Liver (tissue), 9 donors: Measurements from ENCODE around the gene TBC1D7. TPM values are rescaled to one million over a fixed set of nuclear protein-coding genes. Genes with fewer than 3 reads are reported as not detected.

ENCODE experiments used
- DNase-seq: peaks from one replicate; pipeline ENCODE4 v3.0.0-alpha.2; 2017; ENCODE audit warnings: low spot score
- H3K27ac ChIP-seq, 2 donors: one replicate each; pipeline ENCODE4 v1.7.0; 2013; ENCODE audit warnings: inconsistent platforms in 2 of 2, low read length in 2 of 2, control low read depth in 1 of 2, low read depth in 1 of 2, mild to moderate bottlenecking in 1 of 2
- H3K27me3 ChIP-seq, 4 donors: one replicate each; pipeline versions ENCODE4 v1.6.1 to v1.7.0; 2013; ENCODE audit warnings: low read length in 3 of 4, inconsistent platforms in 1 of 4, mild to moderate bottlenecking in 1 of 4, moderate library complexity in 1 of 4; ENCODE audit not compliant: control insufficient read depth in 4 of 4, insufficient read depth in 4 of 4
- H3K36me3 ChIP-seq, 4 donors: one replicate each; pipeline versions ENCODE4 v1.6.1 to v1.7.0; 2013; ENCODE audit warnings: low read length in 3 of 4, mild to moderate bottlenecking in 3 of 4, low read depth in 1 of 4, moderate library complexity in 1 of 4; ENCODE audit not compliant: control insufficient read depth in 4 of 4, insufficient read depth in 3 of 4
- H3K4me1 ChIP-seq, 4 donors: one replicate each; pipeline versions ENCODE4 v1.6.1 to v1.7.0; 2013; ENCODE audit warnings: low read length in 3 of 4, mild to moderate bottlenecking in 3 of 4, moderate library complexity in 1 of 4; ENCODE audit not compliant: control insufficient read depth in 4 of 4, insufficient read depth in 4 of 4
- H3K4me3 ChIP-seq, 3 donors: one replicate each; pipeline versions ENCODE4 v1.6.1 to v1.7.0; 2013; ENCODE audit warnings: low read length in 3 of 3, control low read depth in 1 of 3, low read depth in 1 of 3, mild to moderate bottlenecking in 1 of 3
- H3K9ac ChIP-seq, 2 donors: one replicate each; pipeline ENCODE4 v1.7.0; 2013; ENCODE audit warnings: low read length in 2 of 2, mild to moderate bottlenecking in 2 of 2, moderate library complexity in 2 of 2, control low read depth in 1 of 2, low read depth in 1 of 2
- H3K9me3 ChIP-seq, 4 donors: one replicate each; pipeline versions ENCODE4 v1.6.1 to v1.7.0; 2013; ENCODE audit warnings: low read length in 3 of 4; ENCODE audit not compliant: control insufficient read depth in 4 of 4
- EGR1 ChIP-seq, 2 donors: IDR thresholded peaks; 2 replicates each; pipeline ENCODE4 v1.6.1; 2016 to 2018; ENCODE audit warnings: antibody characterized with exemption in 2 of 2, low read depth in 2 of 2
- HNF4A ChIP-seq, 2 donors: conservative IDR thresholded peaks; 2 replicates each; pipeline ENCODE4 v1.6.1; 2016; ENCODE audit warnings: antibody characterized with exemption in 2 of 2, mild to moderate bottlenecking in 2 of 2
- HNF4G ChIP-seq: IDR thresholded peaks from 2 replicates; pipeline ENCODE4 v1.6.1; 2016; ENCODE audit warnings: antibody characterized with exemption
- NR2F2 ChIP-seq: IDR thresholded peaks from 2 replicates; pipeline ENCODE4 v1.6.1; 2016; ENCODE audit warnings: antibody characterized with exemption
- RAD21 ChIP-seq, 2 donors: IDR thresholded peaks; 2 replicates each; pipeline ENCODE4 v1.6.1; 2016; ENCODE audit warnings: antibody characterized with exemption in 2 of 2, mild to moderate bottlenecking in 2 of 2
- RXRA ChIP-seq, 2 donors: IDR thresholded peaks; 2 replicates each; pipeline ENCODE4 v1.6.1; 2017 to 2018; ENCODE audit warnings: antibody characterized with exemption in 2 of 2, mild to moderate bottlenecking in 1 of 2
- SP1 ChIP-seq: IDR thresholded peaks from 2 replicates; pipeline ENCODE4 v1.6.1; 2018; ENCODE audit warnings: antibody characterized with exemption, mild to moderate bottlenecking
- TAF1 ChIP-seq: conservative IDR thresholded peaks from 2 replicates; pipeline ENCODE4 v1.6.1; 2016; ENCODE audit warnings: antibody characterized with exemption, mild to moderate bottlenecking
- YY1 ChIP-seq: IDR thresholded peaks from 2 replicates; pipeline ENCODE4 v1.6.1; 2016; ENCODE audit warnings: antibody characterized with exemption, mild to moderate bottlenecking
- WGBS: extraction: QIAGEN DNeasy Blood & Tissue Kit; methylation state at CpG from one replicate; pipeline ENCODE4 v1.1.7; 2013; 5-methylcytosine and 5-hydroxymethylcytosine counted together
- polyA plus RNA-seq, 2 donors: library from polyadenylated mRNA; stranded (reverse) in 1 of 2; unstranded in 1 of 2; fragments of 200-250 nt in 1 of 2; fragments of >200 nt in 1 of 2; fragmentation: Nextera tagmentation in 1 of 2; extraction: Ambion mirVana in 1 of 2; gene quantifications; one replicate each; pipeline versions ENCODE4 v1.2.1 to v1.2.3, GENCODE V29; 2013 to 2015
- total RNA-seq, 2 donors: library from RNA; depleted of rRNA; stranded (reverse); fragments of >200 nt; gene quantifications; one replicate each; pipeline ENCODE4 v1.2.3, GENCODE V29; 2014
- TF ChIP-seq, protein P1 (sequence below): IDR thresholded peaks from 2 replicates; pipeline ENCODE4 v1.6.1; 2016; ENCODE audit warnings: antibody characterized with exemption
- TF ChIP-seq, protein P2 (sequence below): fragments of 150-350 bp; IDR thresholded peaks from 2 replicates; pipeline ENCODE4 v1.5.1; 2017; ENCODE audit warnings: improper control_type of control experiment, low read depth, low read length; ENCODE audit not compliant: missing input control
- TF ChIP-seq, protein P3 (sequence below): IDR thresholded peaks from 2 replicates; pipeline ENCODE4 v1.6.1; 2016; ENCODE audit warnings: antibody characterized with exemption
- TF ChIP-seq, protein P4 (sequence below): IDR thresholded peaks from 2 replicates; pipeline ENCODE4 v1.6.1; 2016; ENCODE audit warnings: antibody characterized with exemption, mild to moderate bottlenecking
- donor health status: healthy.
- donor health status: healthy.
- donor health status: healthy.
- donor health status: healthy.
- donor health status: healthy.

TBC1D7 gene
- total and polyA plus RNA-seq, 4 donors = 9.6 to 18.8 (median 10.6) TPM

DNA sequence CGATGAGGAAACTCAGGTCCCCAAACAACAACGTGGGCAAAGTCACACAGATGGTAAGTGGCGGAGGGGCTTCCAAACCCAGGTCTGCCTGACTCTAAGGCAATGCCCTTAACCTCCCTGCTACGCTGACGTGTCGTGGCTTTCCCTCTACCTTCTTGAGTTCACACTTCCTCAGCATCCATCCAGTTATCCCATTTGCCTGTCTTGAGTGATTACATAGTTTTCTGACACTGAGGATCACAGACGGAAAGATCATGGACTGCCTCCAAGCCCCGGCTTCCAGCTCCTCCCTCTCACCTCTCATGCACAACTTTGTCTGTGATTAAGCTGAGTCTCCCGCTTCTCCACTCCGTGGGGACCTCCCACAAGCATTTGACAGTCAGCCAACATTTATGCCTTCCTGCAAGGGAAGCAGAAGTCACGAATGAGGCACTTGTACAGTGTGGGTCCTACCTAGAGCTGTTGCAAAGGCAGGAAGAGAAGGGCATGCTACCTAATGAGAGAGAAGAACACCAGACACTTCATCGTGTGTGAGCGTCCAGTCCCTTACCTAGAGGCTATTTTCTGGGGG lies 33.8 kb downstream of the TBC1D7 start:
- Histone ChIP-seq H3K27me3 (no peaks in the 10 kb centered on the region), H3K36me3 (peaks cover 3 to 21% (median 12%) of the 10 kb centered on the region in 4 donors), H3K27ac (no peak overlapping the region), H3K4me1 (peaks cover 0 to 3% (median 1%) of the 10 kb centered on the region in 4 donors), H3K9me3 (no peaks in the 10 kb centered on the region), H3K9ac (no peak overlapping the region), H3K4me3 (no peak overlapping the region)
- 86% methylated on average over 13 of the region's 13 CpGs for WGBS
- DNase-seq = no peak
- TF ChIP-seq, protein P1, sequence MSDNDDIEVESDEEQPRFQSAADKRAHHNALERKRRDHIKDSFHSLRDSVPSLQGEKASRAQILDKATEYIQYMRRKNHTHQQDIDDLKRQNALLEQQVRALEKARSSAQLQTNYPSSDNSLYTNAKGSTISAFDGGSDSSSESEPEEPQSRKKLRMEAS = no peak
- TF ChIP-seq RAD21 (IDR thresholded peaks at IDR 0.05) = no peak

DNA sequence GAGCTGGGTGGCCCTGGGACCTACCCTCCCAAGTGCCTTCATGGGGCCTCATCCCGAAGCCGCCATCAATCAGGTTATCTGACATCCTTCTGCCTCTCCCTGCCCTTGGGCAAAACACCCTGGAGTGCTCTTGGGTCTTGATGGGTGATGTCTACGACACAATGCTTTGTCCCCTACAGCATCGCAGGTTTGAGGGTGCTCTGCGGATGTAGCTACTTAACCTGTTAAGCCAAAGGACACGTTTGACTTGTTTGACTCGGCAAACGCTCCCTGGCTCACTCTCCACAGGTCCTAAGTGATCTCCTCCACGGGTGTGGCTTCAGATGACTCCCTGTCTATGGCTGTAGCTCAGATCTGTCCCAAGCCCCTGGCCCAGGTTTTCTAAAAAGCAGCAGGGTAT lies 35.6 kb downstream of the TBC1D7 start:
- Histone ChIP-seq H3K27ac (no peak overlapping the region), H3K27me3 (no peaks in the 10 kb centered on the region), H3K36me3 (peaks cover 2 to 17% (median 11%) of the 10 kb centered on the region in 4 donors), H3K9ac (no peak overlapping the region), H3K4me3 (no peak overlapping the region), H3K4me1 (peaks cover 2 to 7% (median 4%) of the 10 kb centered on the region in 4 donors), H3K9me3 (peaks cover 0 to 2% (median 0%) of the 10 kb centered on the region in 4 donors)
- TF ChIP-seq YY1 (no peak), HNF4A (conservative IDR thresholded peaks at IDR 0.05) (no peak), TAF1 (no peak), NR2F2 (no peak), SP1 (no peak), RXRA (IDR thresholded peaks at IDR 0.05) (no peak), HNF4G (no peak), EGR1 (IDR thresholded peaks at IDR 0.05; ENCODE audit: low read depth in 2 of 2) (no peak)
- TF ChIP-seq, protein P1 = no peak
- TF ChIP-seq, protein P2, sequence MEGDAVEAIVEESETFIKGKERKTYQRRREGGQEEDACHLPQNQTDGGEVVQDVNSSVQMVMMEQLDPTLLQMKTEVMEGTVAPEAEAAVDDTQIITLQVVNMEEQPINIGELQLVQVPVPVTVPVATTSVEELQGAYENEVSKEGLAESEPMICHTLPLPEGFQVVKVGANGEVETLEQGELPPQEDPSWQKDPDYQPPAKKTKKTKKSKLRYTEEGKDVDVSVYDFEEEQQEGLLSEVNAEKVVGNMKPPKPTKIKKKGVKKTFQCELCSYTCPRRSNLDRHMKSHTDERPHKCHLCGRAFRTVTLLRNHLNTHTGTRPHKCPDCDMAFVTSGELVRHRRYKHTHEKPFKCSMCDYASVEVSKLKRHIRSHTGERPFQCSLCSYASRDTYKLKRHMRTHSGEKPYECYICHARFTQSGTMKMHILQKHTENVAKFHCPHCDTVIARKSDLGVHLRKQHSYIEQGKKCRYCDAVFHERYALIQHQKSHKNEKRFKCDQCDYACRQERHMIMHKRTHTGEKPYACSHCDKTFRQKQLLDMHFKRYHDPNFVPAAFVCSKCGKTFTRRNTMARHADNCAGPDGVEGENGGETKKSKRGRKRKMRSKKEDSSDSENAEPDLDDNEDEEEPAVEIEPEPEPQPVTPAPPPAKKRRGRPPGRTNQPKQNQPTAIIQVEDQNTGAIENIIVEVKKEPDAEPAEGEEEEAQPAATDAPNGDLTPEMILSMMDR = no peak
- TF ChIP-seq, protein P3, sequence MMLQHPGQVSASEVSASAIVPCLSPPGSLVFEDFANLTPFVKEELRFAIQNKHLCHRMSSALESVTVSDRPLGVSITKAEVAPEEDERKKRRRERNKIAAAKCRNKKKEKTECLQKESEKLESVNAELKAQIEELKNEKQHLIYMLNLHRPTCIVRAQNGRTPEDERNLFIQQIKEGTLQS = no peak
- TF ChIP-seq, protein P4, sequence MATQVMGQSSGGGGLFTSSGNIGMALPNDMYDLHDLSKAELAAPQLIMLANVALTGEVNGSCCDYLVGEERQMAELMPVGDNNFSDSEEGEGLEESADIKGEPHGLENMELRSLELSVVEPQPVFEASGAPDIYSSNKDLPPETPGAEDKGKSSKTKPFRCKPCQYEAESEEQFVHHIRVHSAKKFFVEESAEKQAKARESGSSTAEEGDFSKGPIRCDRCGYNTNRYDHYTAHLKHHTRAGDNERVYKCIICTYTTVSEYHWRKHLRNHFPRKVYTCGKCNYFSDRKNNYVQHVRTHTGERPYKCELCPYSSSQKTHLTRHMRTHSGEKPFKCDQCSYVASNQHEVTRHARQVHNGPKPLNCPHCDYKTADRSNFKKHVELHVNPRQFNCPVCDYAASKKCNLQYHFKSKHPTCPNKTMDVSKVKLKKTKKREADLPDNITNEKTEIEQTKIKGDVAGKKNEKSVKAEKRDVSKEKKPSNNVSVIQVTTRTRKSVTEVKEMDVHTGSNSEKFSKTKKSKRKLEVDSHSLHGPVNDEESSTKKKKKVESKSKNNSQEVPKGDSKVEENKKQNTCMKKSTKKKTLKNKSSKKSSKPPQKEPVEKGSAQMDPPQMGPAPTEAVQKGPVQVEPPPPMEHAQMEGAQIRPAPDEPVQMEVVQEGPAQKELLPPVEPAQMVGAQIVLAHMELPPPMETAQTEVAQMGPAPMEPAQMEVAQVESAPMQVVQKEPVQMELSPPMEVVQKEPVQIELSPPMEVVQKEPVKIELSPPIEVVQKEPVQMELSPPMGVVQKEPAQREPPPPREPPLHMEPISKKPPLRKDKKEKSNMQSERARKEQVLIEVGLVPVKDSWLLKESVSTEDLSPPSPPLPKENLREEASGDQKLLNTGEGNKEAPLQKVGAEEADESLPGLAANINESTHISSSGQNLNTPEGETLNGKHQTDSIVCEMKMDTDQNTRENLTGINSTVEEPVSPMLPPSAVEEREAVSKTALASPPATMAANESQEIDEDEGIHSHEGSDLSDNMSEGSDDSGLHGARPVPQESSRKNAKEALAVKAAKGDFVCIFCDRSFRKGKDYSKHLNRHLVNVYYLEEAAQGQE = no peak
- 95% methylated on average over 9 of the region's 9 CpGs for WGBS
- DNase-seq = no peak
